ENCODE data around the gene KIF11. TPM values are rescaled to one million over a fixed set of nuclear protein-coding genes. Genes with fewer than 3 reads are reported as not detected.

The KIF11 gene
- 15.9 and 21.5 TPM in 2 replicates for total RNA-seq

DNA sequence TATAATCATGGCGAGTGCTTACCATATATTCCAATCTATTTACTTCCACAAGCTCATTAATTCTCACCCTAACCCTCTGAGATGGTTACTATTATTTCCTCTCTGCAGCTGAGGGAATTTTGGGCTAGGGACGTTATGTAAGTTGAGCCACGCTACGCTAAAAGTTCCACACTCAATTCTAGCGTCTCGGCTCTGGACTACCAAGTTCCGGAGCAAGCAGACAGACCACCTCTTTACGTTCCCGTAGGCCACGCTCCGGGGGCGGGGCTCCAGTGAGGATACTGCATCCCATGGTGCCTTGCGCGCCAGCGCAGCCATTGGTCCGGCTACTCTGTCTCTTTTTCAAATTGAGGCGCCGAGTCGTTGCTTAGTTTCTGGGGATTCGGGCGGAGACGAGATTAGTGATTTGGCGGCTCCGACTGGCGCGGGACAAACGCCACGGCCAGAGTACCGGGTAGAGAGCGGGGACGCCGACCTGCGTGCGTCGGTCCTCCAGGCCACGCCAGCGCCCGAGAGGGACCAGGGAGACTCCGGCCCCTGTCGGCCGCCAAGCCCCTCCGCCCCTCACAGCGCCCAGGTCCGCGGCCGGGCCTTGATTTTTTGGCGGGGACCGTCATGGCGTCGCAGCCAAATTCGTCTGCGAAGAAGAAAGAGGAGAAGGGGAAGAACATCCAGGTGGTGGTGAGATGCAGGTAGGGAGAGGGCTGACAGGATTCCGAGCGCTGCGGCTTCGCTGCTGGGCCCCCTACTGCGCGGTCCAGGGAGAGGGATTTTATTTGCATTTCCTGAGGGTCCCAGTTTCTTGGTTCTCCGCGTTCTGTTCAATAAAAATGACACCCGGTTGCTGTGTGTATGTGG lies at the start of gene KIF11:
Gene KIF11, plus strand, starts transcription at position 370 of the 858 bp plus-strand sequence. Its CDS starts 246 bp downstream, at position 616.

DNA sequence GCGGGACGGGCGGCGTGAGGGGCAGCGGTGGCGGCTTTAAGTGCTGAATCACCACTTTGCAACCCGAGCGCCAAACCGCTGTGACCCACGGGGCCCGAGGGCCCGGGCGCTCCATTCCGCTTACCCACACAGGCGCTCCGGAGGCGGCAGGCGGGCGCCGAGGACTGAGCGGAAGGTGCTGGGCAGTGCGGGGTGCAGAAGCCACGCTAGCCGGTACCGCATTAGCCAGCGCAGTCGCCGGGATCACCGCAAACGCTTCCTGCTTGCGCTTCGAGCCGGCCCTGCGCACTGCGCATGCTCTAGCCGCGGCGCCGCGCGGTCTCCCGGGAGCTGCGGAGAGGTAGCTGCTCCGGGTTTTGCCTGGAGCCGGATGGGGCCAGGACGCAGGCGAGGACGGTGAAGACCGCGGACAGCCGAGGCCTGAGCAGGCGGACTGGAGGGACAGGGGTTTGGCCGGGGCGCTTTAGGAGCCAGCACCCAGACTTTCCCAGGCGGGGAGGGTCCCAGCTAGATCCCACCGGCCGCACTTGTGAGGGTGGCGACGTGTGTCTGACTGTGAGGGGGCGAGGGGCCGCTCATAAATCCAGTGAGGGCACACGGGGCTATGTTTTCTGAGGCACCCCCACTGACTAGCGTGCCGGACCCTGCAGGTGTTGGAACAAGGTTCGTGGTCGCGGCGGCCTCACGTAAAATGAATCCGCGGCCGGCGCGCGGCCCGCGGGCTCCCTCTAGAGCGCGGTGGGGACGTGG lies 19.0 kb upstream of the KIF11 start, which contains the start of gene IDE:
Gene IDE, minus strand, starts transcription at position 296 of the 750 bp plus-strand sequence. Its CDS starts 74 bp downstream, at position 222.

DNA sequence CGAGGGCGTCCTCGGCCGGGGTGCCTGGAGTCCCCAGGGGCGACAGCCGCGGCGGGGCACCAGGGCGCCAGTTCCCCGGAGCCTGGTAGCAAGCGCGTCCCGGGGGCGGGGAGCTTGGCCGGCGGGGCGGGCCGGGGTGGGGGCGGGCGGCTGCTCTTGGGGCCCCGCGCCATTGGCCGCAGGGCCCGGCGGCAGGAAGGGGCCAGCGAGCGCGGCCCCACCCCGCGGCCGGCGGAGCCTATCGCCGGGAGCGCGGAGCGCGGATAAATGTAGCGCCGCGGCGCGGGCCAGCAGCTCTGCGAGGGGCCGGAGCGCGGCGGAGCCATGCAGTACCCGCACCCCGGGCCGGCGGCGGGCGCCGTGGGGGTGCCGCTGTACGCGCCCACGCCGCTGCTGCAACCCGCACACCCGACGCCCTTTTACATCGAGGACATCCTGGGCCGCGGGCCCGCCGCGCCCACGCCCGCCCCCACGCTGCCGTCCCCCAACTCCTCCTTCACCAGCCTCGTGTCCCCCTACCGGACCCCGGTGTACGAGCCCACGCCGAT lies 96.8 kb downstream of the KIF11 start, which contains the start of gene HHEX:
Gene HHEX, plus strand, starts transcription at position 293 of the 548 bp plus-strand sequence. Its CDS starts 32 bp downstream, at position 325.

Other genes starting within 250 kb of the KIF11 start
- gene IDE, start 19.0 kb upstream of the KIF11 start, total RNA-seq = 23.4 and 28.2 TPM in 2 replicates
- gene HHEX, start 96.8 kb downstream of the KIF11 start, total RNA-seq = 1.6 and 4.6 TPM in 2 replicates